ENCODE measurements around the gene FLRT2.

The FLRT2 gene, protein sequence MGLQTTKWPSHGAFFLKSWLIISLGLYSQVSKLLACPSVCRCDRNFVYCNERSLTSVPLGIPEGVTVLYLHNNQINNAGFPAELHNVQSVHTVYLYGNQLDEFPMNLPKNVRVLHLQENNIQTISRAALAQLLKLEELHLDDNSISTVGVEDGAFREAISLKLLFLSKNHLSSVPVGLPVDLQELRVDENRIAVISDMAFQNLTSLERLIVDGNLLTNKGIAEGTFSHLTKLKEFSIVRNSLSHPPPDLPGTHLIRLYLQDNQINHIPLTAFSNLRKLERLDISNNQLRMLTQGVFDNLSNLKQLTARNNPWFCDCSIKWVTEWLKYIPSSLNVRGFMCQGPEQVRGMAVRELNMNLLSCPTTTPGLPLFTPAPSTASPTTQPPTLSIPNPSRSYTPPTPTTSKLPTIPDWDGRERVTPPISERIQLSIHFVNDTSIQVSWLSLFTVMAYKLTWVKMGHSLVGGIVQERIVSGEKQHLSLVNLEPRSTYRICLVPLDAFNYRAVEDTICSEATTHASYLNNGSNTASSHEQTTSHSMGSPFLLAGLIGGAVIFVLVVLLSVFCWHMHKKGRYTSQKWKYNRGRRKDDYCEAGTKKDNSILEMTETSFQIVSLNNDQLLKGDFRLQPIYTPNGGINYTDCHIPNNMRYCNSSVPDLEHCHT

DNA sequence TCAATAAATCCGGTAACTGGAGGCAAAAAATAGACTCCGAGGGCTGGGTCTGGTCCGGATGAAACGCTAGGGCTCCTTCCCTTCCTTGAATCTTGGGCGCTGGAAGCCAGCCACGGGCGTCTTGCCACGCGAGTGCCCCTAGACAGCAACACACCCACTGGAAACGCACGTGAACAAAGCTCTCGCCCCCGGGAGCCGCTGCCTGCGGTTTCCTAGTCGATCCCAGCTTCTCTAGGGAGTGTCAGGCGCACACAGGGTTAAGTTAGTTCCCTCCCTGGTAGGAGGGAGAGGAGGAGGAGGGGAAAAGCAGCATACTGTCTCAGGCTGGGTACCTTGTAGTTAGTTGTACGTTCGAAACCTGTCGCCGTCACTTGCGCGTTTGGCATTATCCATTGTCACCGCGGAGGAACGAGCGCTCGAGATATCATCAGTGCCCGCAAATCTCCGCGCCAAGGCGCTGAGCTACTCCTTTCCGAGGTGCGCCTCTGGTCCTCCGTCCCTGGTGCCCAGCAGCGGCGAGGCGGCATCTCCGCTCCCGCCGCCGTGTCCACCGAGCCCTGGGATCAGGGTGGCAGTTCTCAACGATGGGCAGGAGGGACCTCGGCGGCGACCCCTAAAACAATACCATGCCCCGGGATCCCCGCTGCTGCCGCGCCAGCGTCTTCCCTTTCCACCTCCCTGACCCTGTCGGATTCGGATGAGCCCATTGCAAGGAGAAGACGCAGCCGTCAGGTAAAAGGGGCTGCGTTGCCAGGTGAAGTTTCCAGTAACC, at the start of gene FLRT2:
Gene FLRT2, plus strand, starts transcription at position 342 of the 772 bp plus-strand sequence. CDS start 91,371 bp downstream, outside the sequence.
- DNase-seq (ENCODE audit: low read depth in 2 of 2): no peak

DNA sequence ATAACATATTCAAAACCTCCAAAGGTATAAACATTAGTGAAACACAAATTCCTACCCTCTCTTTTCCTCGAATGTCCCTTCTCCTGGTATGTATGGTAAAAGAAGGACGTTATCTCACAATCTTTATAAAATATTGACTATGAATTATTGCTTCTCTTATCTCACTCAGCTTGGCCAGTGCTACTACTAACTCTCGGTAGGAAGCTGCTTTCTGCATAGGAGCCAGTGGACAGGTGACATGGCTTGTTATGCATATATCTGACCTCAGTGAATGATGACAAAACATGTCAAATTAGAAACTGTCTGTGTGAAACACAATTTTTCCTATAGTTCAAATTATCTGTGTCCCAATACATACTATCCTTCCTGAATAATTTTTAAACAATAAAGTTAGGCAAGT, 48.5 kb upstream of the FLRT2 start:
- no peak for DNase-seq (ENCODE audit: low read depth in 2 of 2)

DNA sequence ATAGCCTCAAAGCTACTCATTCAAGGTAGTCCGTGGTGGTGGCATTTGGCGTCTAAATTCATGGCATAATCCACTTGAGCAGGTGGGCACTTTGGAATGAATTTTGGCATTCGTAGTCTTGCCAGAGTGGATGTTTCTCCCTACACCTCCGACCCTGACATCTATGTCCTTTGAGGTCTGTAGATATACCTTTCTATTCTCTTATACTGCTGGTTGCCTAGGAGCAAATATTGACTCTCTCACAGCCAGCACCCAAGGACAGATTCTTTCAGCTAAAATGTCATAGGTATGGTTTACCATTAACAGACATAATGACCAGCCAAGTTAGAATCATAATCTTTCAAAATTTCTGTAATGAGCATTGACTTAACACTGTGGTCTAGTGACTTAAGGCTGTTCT, 47.4 kb upstream of the FLRT2 start:
- no peak for DNase-seq (ENCODE audit: low read depth in 2 of 2)

DNA sequence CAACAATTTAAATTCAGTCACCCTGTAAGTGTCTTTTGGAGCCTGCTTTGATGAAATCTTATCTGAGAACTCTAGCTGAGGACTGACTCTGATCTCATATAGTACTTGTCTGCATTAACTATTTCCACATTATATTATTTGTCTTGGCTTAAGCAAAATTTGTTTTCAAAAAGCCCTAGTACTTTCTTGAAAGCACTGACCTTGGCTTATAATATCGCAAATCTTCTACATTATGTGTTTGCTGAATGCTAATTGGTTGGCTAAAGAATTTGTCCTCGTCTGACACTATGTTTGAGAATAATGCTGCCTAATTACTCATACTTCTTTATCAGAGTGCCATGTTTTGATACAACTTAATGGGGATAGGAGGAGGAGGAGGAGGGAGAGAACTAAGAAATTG, 46.9 kb upstream of the FLRT2 start:
- no peak for DNase-seq (ENCODE audit: low read depth in 2 of 2)

DNA sequence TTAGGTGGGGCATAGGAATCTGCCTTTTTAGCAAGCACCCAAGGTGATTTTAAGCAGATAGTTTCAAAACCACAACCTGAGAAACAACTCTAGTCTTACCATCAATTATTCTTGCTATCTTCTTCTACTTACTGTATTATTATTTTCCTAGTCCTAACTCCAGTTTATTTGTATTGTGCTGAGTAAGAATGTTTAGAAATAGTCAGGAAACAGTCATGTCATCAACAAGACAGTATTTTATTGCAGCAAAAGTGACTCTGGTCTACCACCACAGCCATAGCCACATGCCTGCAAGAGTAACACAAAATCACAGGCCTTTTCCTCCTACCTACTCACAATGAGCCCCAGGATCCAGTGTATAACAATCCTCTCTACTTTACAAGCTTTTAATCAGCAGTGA, 46.3 kb upstream of the FLRT2 start:
- no peak for DNase-seq (ENCODE audit: low read depth in 2 of 2)

DNA sequence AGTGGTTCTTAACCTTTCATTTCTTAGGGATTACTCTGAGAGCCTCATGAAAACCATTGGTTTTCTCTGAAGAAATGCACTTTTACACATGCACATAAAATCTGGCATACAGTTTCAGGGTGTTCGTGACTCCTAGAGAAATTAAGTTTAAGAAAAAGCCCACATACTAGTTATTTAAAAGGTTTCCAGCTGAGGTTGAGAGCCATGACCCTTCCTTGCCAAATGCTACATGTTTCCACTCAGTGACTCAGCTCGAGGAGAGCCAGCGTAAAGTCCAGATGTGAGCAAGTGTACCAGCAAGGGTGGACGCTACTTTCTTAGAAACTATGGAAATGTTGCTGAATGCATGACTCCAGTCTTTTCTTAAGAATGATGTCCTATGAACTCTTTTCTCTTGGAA, 42.7 kb upstream of the FLRT2 start:
- no peak for DNase-seq (ENCODE audit: low read depth in 2 of 2)

DNA sequence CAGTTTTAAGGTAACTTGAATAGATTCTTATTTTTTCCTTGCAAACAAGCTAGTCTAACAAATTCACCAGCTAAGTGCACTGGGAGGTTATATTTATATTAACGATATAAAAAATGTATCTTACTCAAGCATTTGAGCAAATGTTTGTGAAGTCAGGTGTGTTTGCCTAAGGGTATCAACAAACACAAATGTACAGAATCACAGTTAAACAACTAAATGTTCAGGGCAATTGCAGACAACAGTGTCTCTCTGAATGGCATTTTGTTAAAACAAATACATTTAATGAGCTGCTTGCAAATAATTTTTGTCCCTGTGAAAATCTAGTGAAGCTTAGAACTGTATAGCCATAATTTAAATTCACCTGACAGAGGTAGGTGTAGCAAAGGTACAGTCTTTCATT, 28.2 kb upstream of the FLRT2 start:
- no peak for DNase-seq (ENCODE audit: low read depth in 2 of 2)

DNA sequence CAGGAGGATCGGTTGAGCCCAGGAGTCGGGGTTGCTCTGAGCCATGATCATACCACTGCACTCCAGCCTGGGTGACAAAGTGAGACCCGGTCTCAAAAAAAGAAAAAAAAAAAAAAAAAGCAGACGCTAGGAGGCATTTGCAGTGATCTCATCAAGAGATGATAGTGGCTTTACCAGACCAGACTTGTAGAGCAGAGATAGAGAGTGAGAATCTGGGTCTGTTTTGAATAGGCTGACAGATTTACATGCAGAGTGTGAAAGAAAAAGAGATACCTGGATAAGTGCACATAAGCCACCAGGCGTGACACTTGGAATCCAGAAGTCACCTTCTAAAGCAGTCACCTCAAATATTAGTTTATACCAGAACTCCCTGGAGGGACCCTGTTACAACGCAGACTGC, 21.1 kb upstream of the FLRT2 start:
- DNase-seq (ENCODE audit: low read depth in 2 of 2): no peak

DNA sequence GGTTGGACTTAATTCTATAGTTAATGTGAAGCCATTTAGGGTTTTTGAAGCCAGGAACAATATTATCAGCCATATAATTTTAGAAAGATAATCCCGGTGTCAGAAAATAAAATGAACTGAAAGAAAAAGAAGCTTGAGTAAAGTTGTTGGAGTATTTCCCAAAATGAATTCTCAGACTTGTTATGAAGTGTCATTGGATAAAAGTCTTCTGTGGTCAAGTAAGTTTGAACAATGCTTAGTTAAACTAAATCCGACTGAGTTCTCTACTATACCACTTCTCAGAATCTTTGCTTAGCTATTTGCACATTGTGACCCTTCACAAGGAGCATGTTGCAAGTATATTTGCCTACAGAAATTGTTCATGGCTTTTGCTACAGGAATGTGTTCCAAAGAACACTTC, 17.5 kb upstream of the FLRT2 start:
- DNase-seq (ENCODE audit: low read depth in 2 of 2): no peak

DNA sequence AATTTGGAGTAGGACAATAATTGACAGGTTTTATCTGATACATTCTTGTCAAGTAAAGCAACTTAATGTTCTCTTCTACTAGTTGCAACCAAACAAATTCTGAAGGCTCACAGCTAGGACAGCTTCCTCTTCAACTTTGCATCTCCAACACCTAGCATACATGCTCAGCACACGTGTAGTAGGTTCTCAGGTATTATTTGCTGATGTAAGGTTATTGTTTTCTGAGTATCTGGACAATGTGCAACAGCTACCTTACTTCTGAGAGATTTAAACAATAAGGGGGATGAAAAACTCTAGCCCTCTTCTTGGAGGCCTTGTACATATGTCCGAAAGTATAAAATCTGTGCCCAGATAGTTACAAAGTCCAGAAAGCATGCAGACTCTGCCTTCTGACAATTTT, 15.5 kb upstream of the FLRT2 start:
- no peak for DNase-seq (ENCODE audit: low read depth in 2 of 2)

DNA sequence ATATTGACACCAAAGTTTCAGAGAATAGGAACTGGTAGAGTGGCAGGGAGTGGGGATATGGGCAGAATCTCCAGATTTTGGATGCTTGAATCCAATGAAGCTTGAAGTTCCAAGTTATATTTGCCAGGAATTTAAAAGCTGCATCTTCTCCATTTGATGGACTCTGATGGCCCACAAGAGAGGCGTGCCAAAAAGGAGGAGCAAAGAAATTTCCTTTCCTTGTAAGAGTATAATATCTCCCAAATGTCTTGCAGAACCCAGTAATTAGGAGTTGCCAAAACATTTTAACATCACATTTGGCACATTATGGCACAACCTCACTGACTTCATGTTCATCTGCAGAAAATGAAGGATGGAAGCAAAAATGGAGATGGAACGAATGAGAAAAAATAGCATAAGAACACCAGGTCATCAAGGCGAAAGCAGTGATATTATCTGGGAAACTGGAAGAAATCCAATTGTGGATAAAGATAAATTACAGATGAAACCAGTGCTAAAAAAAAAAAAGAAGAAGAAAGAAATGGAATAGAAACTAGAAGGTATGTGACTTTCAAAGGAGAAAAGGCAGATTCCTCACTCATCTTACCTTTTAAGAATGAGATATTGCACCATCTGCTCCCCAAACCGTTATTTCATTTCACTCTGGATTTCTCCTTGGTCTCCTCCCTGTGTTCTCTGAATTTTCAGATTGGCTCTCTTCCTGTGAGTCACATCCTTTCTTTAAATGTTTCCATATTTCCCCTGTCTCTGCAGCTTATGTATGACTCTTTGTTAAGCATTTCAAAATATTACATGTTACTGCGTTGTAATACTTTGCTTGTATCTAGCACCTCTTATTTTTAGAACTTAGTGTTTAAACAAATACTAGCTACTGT, 13.5 kb upstream of the FLRT2 start:
- DNase-seq (ENCODE audit: low read depth in 2 of 2): no peak

DNA sequence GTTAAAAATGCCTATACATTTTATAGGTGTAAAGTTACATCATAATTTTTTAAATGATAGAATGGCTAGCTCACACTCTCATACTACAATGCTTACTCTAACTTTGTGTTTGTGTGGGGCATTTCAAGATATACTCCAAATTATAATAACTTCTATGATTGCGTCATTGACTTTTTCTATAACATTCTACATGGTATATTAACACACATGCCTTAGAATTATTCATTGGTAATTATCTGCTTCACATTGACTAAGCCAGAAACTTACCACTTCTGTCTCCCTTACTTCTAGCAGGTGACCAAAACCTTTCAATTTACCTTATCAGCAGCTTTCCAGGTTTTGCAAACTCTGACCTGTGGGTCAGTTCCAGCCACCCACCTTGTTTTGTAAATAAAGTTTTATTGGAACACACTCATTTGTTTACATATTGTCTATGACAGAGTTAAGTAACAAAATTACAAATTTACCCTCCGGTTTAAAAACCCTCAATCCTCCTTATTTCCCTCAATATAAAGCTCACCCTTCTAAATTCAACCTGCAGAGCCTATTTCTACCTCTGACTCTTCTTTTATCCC, 12.7 kb upstream of the FLRT2 start:
- DNase-seq (ENCODE audit: low read depth in 2 of 2): no peak

DNA sequence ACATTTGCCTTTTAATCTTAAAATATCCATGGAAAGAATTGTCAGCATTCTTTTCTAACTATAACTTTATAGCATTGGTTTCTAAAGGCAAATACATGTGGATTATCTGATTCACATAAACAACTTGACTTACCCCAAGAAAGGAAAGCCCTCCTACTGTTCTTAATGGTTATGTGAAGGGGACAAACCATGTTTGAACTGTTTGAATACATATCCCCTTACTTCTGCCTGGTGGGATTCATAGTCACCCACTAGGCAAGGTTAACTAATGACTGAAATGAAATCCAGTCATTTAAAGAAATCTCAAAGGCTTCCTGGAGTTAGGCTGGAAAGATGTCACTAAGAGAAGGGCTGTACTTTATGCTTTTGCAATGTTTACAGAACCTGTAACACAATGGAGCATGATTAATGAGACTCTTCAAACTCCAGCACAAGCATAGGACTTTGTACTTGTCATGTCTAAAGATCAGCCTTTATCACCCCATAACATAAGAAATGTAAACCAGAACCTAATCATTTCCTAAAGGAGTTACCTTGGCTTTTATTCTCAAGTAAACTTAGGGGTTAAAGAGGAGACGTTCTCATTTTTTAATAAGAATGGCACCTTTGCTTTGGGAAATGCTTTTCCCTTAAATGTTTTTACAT, 10.2 kb upstream of the FLRT2 start:
- no peak for DNase-seq (ENCODE audit: low read depth in 2 of 2)

DNA sequence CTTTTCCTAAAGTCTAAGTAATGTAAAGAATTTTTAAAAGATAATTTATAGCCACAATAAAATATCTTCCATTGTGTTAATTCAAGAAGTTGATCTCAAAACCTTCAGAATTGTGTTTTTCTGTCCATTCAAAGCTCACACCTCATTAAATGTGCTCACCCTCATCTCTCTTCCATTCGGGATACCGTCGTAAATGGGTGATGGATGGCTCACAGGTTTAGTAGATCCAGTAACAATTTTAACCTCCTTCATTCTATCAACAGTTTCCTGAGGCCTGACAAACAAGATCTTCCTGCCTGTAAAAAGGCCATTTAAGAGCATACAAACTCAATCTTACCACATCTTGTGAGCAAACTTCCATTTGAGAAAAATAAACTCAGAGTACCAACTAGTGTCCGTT, 9.4 kb upstream of the FLRT2 start:
- DNase-seq (ENCODE audit: low read depth in 2 of 2): no peak

DNA sequence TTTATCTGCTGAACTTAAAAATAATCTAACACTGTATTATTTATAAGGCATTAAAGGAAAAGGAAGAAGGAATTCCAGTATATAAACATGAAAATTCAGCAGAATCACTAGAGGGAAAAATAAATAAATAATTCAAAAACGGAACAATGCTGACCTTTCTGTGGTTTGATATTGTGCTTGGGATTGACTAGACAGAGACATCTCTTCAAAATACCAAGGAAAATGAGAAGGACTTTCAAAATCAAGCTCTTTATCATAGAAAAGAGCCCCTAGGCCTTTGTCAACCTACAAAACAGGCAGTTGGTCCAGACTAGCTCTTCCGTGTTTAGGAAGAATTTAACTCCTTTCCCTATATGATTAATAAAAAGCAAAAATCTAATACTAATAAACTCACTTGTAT, 6.3 kb upstream of the FLRT2 start:
- no peak for DNase-seq (ENCODE audit: low read depth in 2 of 2)

DNA sequence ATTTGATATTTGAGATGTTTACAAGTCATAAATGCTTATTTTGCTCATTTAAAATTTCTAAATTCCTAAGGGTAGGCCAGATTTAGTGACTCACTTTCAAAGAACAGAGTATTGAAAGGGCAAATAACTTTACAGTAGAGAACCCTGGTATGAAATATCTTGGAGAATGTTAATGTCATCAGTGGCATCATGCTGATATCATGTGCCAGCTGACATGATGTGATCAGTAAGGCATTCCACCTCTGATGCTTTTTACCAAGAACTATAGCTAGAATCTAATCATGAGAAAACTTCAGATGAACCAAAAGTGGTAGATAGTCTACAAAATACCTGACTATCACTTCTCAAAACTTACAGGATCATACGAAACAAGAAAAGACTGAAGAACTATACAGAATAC, 2.9 kb upstream of the FLRT2 start:
- no peak for DNase-seq (ENCODE audit: low read depth in 2 of 2)

DNA sequence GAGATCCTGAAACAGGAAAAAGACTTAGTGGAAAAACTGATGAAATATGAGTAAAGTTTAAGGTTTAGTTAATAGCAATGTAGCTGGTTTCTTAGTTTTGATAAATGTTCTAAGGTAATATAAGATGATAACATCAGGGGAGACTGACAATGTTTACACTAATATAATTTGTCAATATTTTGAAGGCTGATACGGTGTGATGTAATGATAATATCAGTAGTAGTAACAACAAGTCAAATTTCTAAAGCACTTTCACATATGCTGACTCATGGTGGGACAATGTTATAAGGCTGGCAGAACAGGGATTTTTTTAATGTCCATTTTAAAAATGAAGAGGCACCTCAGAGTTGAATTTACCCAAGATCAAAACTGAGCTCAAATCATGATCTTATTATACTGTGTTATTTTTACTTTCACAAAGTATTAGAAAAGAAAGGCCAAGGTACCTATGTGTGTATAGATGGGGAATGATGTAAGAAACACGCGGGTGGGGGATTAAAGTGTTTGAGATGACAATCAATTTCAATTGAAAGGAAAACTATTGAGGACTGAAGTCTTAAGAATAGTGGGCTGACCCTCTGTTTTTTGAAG, 2.4 kb upstream of the FLRT2 start:
- no peak for DNase-seq (ENCODE audit: low read depth in 2 of 2)

DNA sequence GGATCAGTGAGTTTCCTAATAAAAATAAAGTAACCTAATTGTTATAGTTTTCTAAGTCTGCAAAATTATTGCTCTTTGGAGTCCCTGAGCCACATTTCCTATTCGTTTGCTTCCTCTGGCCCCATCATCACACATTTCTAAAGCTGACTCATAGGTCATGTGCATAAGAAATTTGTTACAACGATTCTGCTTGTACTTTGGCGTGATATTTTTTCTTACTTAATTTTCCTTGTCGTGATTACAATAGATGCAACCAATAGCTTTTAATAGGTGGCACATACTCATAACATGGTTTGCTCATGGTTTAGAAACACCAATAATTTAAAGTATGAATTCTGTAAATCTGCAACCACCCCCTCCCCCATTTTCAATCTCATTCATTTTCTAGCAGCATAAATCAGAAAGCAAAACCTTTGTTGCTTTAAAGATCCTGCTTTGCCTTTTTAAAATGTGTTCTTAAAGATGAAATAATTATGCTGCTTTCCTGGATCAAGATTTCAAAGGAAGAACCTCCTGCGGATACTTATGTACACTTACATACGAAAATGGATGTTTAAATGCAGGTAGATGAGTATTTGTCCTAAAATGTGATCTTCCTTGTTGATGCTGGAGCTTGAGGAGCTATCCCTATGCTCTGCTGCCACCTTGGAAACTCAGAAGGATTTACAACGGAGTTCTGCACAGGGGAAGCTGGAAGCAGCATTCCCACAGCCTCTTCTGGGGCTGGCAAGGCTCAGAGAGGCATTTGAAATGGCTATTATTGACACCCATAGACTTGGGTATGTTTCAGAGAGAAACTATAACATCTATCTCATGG, 1.7 kb upstream of the FLRT2 start:
- no peak for DNase-seq (ENCODE audit: low read depth in 2 of 2)

DNA sequence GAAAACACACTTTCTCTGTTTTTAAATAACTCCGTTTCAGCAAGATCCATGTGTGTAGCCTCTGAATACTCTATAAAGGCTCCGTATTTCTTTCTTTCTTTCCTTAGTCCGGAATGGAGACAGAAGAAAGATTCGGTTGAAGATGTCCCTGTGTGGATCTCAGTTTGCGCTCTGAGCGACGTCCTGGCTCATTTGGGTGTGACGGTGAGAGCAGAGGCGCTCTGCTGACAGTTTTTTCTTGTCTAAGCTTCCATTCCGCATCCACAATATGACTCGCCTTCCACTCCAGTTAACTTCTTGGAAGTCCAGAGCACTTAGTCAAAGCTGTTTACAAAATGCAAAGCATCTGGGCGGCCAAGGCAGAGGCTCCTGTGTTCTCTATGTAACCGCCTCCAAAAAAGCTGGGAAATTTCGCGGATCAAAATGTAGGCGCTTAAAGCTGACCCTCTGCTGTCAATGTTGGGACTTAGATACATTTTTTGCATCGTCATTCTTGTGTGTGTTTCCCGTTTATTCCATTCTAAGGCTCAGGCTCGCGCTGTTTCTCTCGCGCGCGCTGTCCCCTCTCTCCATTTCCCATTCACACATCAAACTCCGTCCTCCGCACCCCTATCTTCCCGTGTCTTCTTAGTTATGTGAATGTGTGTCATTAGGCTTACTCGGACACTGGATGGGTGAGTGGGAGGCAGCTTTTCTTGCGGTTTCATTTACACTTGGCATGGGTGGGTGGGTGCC, 880 bp upstream of the FLRT2 start:
- DNase-seq (ENCODE audit: low read depth in 2 of 2): no peak
